ENCODE measurements around the gene LNX1. TPM values are rescaled to one million over a fixed set of nuclear protein-coding genes. Genes with fewer than 3 reads are reported as not detected.

LNX1 gene
- polyA plus RNA-seq, 1 of the 3 experiments (the other 2 are of a cell fraction): 0.16 TPM

- Histone ChIP-seq H3K36me3 (replicated peaks in 1 of 2; ENCODE audit: control insufficient read depth in 1 of 2, insufficient read depth in 2 of 2, low read length in 1 of 2) (no peaks in the 10 kb centered on the region), H3K79me2 (ENCODE audit: insufficient read depth) (no peaks in the 10 kb centered on the region), H3K9me2 (no peaks in the 10 kb centered on the region), H3F3A (replicated peaks; ENCODE audit: insufficient read depth) (no peaks in the 10 kb centered on the region), H3K9ac (no peak overlapping the region), H4K20me1 (ENCODE audit: insufficient read depth) (no peaks in the 10 kb centered on the region), H3K4me2 (no peak overlapping the region), H3K4me3 (ENCODE audit: low read depth in 2 of 2, low read length in 1 of 2) (no peak overlapping the region), H3K27me3 (ENCODE audit: insufficient read depth) (no peaks in the 10 kb centered on the region), H2AFZ (ENCODE audit: low read depth) (no peak overlapping the region), H3K4me1 (ENCODE audit: control insufficient read depth in 1 of 2, insufficient read depth in 2 of 2, low read depth in 1 of 2, low read length in 1 of 2) (peaks cover 0 to 7% of the 10 kb centered on the region in 2 experiments; a peak in 1 of 4 replicates), H3K27ac (ENCODE audit: low read depth in 2 of 2, low read length in 1 of 2) (no peak overlapping the region), H3K9me3 (no peaks in the 10 kb centered on the region)
- CTCF ChIA-PET: interaction anchor here (1.1 to 1.4 kb wide), 3 partner anchors 9 to 110 kb away, joined by 3 to 5 read pairs (median 4); no protein-coding TSS in a partner anchor
- POLR2A ChIA-PET: no interaction called here
- WGBS (ENCODE audit: low lambda C conversion rate): 85% methylated on average over 7 of the region's 7 CpGs
- no peak for DNase-seq
- no peak for TF ChIP-seq MXI1 (IDR thresholded peaks at IDR 0.05; ENCODE audit: low read depth, low read length)
- TF ChIP-seq EP300 (IDR thresholded peaks at IDR 0.05; ENCODE audit: borderline replicate concordance in 1 of 2, low read depth in 1 of 2, low read length in 1 of 2): no peak
- no peak for TF ChIP-seq TAF1 (IDR thresholded peaks at IDR 0.05; ENCODE audit: borderline replicate concordance, low read depth, low read length)
- TF ChIP-seq CTCF (IDR thresholded peaks at IDR 0.05): no peak
Observed at GRCh38 chr4:53551281-53551864, 39.9 kb downstream of the LNX1 start.

GRCh38 chr4:53548662-53549061 is 42.6 kb downstream of the LNX1 start:
- Histone ChIP-seq H4K20me1 (ENCODE audit: insufficient read depth) (no peaks in the 10 kb centered on the region), H3K27me3 (ENCODE audit: insufficient read depth) (no peaks in the 10 kb centered on the region), H3K36me3 (replicated peaks in 1 of 2; ENCODE audit: control insufficient read depth in 1 of 2, insufficient read depth in 2 of 2, low read length in 1 of 2) (no peaks in the 10 kb centered on the region), H3K79me2 (ENCODE audit: insufficient read depth) (no peaks in the 10 kb centered on the region), H3K4me3 (ENCODE audit: low read depth in 2 of 2, low read length in 1 of 2) (no peak overlapping the region), H3K4me1 (ENCODE audit: control insufficient read depth in 1 of 2, insufficient read depth in 2 of 2, low read depth in 1 of 2, low read length in 1 of 2) (no peaks in the 10 kb centered on the region; a peak in 1 of 4 replicates), H3K9me3 (no peaks in the 10 kb centered on the region), H3K4me2 (no peak overlapping the region), H3F3A (replicated peaks; ENCODE audit: insufficient read depth) (no peaks in the 10 kb centered on the region), H3K9me2 (no peaks in the 10 kb centered on the region), H3K27ac (ENCODE audit: low read depth in 2 of 2, low read length in 1 of 2) (no peak overlapping the region), H3K9ac (no peak overlapping the region), H2AFZ (ENCODE audit: low read depth) (no peak overlapping the region)
- POLR2A ChIA-PET: no interaction called here
- no peak for DNase-seq
- TF ChIP-seq TCF12 (IDR thresholded peaks at IDR 0.05) (no peak), RFX5 (IDR thresholded peaks at IDR 0.05; ENCODE audit: low read length) (no peak), REST (IDR thresholded peaks at IDR 0.05; ENCODE audit: low read depth, low read length) (no peak), NFIC (IDR thresholded peaks at IDR 0.05; ENCODE audit: borderline replicate concordance) (no peak), MEF2A (IDR thresholded peaks at IDR 0.05; ENCODE audit: borderline replicate concordance, low read depth) (no peak), POLR2AphosphoS5 (IDR thresholded peaks at IDR 0.05; ENCODE audit: low read depth, low read length) (no peak), ZBTB33 (IDR thresholded peaks at IDR 0.05; ENCODE audit: borderline replicate concordance, low read depth) (no peak), USF1 (IDR thresholded peaks at IDR 0.05; ENCODE audit: borderline replicate concordance, low read depth) (no peak), IRF3 (IDR thresholded peaks at IDR 0.05; ENCODE audit: low read depth, low read length) (no peak)
- WGBS (ENCODE audit: low lambda C conversion rate): 79% methylated on average over 3 of the region's 3 CpGs
- CTCF ChIA-PET: interaction anchor here (1.0 kb wide), 1 partner anchor 9 kb away, joined by 3 read pairs; no protein-coding TSS in a partner anchor

All from SK-N-SH (cell line).